IPS-NIHi7 (cell line): ENCODE results near the gene FGF2.
"Not testable (repeated sequence)": the region's sequence is repeated elsewhere in the genome, so short reads cannot be mapped to it uniquely, and the experiment has no call there.

Experiments
- DNase-seq: peaks from one replicate; pipeline ENCODE4 v3.0.0; 2012; ENCODE audit warnings: mixed read lengths; ENCODE audit errors: extremely low spot score

FGF2 gene

DNA sequence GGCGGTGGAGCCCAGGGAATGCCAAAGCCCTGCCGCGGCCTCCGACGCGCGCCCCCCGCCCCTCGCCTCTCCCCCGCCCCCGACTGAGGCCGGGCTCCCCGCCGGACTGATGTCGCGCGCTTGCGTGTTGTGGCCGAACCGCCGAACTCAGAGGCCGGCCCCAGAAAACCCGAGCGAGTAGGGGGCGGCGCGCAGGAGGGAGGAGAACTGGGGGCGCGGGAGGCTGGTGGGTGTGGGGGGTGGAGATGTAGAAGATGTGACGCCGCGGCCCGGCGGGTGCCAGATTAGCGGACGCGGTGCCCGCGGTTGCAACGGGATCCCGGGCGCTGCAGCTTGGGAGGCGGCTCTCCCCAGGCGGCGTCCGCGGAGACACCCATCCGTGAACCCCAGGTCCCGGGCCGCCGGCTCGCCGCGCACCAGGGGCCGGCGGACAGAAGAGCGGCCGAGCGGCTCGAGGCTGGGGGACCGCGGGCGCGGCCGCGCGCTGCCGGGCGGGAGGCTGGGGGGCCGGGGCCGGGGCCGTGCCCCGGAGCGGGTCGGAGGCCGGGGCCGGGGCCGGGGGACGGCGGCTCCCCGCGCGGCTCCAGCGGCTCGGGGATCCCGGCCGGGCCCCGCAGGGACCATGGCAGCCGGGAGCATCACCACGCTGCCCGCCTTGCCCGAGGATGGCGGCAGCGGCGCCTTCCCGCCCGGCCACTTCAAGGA lies at the start of gene FGF2:
FGF2 (plus strand) TSS at position 279 of the 705 bp plus-strand sequence; CDS start at position 623, 344 bp downstream.
- DNase-seq = peak; percentile 73

DNA sequence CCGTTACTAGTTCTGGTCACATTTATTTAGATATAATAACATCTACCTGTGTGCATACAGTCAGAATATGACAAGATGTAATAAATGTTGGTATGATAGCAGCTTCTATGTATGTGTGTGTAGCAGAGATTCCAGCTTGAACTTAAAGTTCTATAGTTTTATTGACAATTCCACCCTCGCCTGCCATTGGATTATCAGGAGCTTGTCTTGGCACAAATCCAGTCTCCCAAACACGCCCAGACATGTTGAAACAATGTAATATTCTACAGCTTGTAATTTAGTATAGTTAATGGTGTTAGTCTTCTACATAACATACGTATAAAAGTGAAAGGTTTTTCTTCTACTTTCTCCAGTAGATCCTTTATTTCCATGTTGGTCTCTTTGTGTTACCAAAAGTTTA lies 49.7 kb upstream of the FGF2 start:
- DNase-seq = no peak

DNA sequence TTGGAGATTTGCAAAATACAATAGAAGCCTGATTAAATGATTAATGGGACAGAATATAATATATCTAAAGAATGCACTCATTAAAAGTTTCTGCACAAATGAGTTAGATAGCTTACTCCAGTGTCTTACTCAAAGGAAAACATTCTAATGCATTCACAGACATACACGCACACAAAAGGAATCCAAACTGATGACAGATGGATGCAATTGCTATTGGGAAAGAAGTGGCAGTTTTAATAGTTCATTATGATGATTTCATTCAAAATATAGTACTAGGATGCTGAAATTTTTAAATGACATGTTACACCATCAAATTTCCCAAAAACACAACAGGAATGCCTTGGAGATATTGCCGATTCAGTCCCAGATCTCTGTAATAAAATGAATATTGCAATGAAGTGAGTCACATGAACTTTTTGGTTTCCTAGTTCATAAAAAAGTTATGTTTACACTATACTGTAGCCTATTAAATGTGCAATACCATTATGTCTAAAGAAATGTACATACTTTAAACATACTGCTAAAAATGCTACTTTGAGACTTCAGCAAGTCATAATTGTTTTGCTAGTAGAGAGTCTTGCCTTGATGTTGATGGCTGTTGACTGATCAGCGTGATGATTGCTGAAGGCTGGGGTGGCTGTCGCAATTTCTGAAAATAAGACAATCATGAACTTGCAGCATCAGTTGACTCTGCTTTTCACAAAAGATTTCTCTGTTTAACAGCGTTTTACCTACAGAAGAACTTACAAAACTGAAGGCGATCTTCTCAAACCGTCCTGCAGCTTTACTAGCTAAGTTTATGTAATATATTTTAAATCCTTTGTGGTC lies 48.6 kb upstream of the FGF2 start:
- DNase-seq = no peak

DNA sequence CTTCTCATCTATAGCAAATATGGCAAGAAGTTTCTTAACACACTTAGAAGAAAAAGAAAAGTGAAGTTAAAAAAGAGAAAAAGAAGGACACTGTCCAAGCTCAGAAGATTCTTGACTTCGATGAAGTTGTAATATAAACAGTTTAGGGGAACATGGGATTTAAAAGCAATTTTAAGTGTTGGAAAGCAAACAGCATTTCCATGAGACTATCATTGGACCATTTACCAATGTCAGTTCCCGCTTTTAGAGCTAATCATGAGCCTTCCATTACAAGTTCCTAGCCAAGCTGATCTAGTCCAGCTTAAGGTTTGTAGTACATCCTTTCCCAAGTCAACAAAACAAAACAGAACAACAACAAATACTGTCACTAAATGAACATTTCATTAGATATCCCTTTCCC lies 45.1 kb upstream of the FGF2 start:
- no peak for DNase-seq

DNA sequence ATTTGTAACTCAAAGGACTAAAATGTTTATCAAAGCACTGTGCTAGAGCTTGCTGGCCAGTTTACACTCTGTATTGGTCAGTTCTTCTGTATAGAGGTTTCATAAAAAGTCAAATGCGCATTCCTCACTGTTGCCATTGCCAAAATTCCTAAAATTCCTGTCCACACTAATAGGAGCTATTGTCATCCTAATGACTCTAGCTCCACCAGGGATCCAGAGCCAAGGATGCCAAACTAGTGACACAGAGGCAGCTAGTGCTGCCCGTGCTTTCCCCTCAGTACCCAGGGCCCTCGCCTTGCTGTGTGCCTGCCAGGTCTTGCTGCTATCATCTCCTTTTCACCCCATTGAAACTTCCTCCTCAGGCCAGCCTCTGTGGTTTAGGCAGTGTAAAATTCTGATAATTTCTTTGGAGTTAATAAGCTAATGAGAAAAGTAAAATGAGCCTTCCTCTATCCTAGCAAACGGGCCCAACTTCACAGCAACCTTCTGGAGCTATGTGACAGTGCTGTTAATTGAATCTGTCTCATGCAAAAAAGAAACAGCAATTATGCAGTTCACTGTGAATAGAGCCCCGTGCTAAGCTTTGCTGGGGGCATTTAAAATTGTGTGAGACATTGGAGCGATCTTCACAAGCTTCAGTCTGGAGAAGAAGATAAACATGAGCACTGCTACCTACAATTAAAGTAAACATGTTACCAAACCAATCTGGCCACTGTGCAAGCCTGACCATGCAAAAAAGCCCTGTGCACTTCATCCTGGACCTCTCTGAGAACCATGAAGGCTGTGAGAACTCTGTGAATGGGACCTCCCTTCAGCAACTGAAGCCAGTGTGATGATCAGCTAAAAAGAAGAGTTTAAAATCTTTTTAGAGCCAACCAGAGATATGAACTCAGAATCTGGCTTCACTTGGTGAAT lies 43.1 kb upstream of the FGF2 start:
- peak; percentile 86 for DNase-seq

DNA sequence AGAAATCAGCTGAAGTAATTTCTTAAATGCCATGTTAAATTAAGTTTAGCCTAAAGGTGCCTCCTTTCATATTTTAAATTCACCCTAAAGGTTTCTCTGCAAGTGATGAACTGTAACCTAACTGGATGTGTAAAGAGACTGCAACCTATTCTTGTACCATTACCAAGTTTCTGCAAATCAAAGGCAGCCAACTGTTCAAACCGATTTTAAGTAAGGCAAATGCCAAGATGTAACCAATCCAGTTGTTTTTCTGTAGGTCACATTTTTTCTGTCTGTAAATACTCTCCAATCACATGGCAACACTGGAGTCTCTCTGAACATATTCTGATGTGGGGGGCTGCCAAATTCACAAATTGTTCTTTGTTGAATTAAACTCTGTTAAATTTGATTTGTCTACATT lies 42.4 kb upstream of the FGF2 start:
- DNase-seq = no peak

DNA sequence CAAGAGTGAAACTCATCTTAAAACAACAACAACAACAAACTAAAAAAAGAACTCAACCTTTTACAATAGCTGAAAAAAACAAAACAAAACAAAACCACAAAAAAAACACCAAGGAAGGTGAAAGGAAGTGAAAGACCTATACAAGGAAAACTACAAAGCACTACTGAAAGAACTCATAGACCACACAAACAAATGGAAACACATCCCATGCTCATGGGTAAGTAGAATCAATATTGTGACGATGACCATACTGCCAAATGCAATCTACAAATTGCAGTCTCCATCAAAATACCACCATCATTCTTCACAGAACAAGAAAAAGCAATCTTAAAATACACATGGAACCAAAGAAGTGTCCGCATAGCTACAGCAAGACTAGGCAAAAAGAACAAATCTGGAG lies 41.5 kb upstream of the FGF2 start:
- no peak for DNase-seq

DNA sequence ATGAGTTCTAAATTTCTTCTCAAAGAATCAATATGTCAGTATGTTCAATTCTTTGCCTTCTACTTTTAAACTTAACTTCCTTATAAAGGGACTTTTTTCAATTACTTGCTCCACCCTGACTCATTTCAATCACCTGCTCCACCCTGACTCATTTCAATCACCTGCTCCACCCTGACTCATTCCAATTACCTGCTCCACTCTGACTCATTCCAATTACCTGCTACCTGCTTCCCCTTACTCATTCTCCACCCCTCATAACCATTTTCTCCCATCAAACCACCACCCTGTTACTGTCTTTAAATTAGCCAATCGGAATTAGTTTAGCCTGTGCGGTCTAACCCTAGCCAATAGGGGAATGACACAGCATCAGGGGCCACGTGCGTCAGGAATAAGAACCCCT lies 40.3 kb upstream of the FGF2 start:
- DNase-seq = not testable (repeated sequence)

DNA sequence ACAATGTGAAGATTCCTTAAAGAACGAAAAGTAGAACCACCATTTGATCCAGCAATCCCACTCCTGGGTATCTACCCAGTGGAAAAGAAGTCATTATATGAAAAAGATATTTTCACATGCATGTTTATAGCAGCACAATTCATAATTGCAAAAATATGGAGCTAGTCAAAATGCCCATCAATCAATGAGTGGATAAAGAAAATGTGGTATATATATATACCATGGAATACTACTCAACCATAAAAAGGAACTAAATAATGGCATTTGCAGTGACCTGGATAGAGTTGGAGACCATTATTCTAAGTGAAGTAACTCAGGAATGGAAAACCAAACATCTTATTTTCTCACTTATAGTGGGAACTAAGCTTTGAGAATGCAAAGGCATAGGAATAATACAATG lies 39.7 kb upstream of the FGF2 start:
- not testable (repeated sequence) for DNase-seq

DNA sequence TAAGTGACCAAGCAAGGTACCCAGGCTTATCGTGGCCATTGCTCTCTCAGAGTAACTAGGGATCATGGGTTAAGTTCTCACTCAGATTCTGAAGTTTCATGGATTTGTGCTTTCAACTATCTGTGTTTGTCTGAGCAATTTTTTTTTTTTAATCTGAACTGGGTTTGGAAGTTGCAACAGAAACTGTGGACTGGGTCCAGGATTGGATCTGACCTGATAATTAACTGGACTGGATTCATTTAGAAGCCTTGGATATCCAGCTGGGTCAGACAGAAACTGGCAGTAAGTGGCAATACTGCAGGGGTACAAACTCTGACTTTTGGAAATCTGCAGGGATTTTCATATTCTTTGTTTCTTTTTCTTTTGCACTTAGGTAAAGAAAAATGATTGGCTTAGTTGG lies 38.7 kb upstream of the FGF2 start:
- no peak for DNase-seq

DNA sequence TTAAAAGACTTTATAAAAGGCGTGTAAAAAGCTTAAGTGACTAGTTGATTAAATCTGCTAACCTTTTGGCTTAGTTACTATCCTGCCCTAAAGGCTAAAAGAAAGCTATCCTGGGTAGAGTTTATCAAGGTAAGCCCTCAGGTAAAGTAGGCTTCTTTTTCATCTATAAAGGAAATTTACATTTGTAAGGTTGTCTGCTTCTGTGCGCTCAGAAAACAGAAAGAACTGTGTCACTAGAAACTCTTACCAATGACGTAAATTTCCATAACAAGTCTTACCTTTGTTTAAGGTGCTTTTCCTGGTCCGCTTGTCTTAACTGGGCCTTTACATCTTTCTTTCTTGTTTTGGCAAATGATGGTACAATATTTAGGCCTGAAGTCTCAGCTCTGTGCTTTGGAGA lies 37.7 kb upstream of the FGF2 start:
- DNase-seq = no peak

DNA sequence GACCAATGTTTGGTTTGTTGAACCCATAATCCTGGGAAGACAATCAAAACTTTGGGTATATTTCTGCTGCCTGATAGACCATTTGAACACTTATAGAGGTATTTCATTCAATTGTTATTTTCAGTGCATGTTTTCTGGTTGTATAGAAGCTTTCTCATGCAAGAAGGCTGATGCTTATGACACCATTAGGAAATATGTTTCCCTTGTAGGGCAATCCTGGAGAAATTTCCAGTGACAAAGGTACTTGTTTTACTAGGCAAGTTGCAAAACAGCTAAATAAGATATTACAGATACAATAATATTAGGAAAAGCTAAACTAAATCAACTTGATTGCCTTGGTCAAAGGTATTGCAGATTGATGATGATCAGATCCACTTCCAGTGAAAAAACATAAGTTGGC lies 32.8 kb upstream of the FGF2 start:
- no peak for DNase-seq

DNA sequence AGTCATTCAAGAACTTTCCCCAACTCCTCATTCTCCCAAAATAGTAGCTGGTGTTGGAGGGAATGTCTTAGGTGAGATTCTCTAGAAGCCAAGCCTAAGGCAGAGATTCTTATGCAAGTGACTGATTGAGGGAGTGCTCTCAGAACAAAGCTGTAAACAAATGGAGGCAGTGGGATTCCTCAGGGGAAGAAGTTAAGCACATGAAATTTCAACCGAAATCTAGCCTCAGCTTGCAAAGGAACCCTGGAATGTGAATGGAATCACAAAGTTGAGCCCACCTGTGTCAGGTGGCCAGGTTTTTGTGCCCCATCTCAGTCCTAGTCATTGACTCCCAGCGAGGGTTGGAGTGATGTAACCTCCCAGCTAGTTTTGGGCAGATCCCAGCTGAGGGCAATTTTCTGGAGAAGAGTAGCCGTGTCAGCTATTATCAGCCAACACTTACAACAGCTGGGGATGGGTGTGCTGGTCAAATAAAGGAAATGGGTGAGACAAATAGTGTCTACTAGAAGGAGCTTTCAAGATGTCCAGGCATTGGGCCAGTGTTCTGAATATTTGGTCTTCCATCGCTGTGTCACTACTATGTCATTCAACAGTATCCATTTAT lies 29.7 kb upstream of the FGF2 start:
- DNase-seq = peak; percentile 46

DNA sequence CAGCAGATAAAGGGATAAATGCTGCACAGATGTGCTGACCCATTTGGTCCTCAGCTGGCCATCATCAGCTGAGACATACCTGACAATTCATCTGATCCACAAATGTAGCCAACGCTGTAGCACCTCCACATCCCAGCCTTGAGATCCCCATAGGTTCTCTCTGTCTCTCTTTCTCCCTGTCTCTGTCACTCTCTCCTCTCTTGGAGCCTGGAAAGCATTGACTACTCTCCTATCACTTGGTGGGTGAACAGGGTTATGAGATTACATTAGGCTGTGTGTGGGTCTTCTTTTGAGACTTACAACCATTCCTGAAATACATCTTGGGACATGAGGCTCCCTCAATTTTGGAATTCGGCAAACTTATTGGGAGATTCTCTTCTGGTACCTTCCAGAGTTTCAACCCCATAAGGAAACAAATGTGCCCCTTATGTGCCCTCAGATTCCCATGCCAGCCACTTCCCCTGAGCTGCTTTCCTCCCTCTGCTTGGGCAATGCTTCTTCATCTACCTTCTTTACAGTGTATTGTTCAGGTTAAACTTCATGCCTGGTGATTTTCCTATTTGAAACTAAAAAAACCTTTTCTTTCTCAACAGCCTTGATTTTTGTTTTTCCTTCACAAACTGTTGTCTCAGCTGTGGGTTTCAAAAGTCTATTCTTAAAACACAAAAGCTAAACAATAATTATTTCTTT lies 29.1 kb upstream of the FGF2 start:
- DNase-seq = no peak

DNA sequence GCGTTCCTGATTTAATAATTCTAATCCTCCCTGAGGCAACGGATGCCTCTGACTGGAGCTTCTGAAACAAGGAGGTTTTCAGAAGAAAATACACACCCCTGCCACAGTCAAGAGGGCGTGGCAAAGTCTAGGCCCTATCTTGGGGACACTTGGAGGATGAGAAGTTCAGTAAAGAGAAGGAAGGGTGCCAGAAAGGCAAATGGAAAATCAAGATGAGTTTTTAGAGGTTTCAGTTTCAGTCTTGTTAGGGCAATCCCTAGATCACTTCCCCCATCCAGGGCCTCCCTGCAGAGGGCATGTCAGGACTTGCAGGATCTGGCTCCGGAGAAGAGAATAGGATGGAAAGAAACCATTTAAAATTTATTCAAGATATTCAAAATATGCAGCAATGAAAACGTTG lies 28.5 kb upstream of the FGF2 start:
- DNase-seq = peak; percentile 42

DNA sequence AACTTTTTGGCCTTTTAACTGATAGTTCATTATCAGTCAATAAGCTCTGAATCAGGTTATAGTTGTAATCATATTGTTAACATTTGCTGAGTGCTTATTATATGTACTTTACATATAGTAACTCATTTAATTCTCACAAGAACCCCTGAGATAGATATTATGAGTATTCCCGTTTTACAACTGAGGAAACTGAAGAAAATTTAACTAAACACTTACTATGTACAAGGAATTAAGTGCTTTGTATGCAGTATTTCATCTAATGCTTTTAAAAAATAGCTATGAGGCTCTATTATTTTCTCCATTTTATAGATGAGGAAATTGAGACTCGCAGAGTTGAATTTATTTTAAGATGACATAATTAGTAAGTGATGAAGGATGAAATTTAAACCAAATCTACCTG lies 27.7 kb upstream of the FGF2 start:
- no peak for DNase-seq

DNA sequence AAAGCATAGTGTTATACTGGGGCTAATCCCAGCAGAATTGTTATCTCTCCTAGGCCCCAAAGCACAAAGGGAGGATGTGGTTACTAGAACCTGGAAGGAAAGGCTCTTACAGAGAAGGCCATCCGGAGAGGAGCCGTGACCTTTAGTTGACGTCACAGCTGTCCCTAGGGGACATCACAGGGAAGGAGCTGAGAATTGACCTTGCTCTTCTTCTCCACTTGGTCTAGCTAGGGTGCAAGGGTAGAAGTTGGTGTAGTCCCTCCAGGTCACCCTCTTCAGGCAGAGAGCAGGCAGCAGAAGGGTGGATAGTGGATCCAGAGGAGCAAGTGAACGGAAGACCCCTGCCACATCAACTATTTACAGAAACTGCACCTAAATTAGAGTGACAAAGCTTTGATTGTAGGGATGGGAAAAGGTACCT lies 22.8 kb upstream of the FGF2 start:
- DNase-seq = peak; percentile 13

DNA sequence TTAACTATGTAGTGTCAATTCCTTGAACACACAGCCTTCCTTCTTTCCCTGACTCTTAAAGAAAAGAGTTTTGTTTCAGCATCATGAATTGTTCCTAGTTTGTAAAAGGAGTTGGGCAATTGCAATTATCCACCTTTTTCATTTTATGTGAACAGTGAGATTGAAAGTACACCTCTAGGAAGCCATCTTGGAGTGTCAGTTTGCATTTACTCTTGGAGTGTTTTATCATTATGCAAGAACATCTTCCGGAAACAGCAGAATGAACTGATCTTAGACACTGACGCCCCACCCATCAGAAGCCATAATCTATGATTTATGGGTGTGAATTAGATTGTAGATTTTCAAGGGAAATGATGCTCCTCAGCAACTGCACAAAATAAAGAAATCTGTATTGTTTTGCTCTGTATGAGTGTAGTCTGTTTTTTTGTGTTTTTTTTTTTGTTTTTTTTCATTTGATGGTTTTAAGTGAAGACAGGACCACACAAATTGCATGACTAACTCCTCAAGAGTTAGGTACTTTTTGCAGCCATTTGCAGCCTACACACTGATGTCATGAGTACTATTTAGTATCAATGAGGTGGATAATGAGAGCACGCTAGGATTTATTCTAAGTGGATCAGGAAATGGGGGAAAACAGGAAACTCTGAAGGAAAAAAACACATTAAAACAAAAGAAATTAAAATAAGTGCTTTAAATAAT lies 19.5 kb upstream of the FGF2 start:
- no peak for DNase-seq

DNA sequence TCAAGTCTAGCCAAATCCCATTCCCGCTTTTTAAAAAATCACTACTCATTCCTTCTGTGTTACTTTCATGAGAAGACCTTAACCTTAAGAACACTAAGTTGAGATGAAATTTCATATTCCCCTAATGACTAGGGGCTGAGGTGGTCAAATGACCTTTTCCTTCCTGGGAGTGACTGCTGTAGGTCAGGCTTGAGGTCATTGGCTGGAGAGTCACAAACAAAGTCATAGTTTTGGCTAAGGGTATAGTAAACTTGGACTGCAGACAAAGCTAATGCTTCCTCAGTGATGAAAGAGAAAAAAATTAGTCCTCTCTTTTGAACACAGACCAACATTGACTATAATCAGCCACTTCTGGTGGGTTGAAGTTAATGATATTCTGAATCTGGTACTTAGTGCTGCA lies 16.0 kb upstream of the FGF2 start:
- no peak for DNase-seq

DNA sequence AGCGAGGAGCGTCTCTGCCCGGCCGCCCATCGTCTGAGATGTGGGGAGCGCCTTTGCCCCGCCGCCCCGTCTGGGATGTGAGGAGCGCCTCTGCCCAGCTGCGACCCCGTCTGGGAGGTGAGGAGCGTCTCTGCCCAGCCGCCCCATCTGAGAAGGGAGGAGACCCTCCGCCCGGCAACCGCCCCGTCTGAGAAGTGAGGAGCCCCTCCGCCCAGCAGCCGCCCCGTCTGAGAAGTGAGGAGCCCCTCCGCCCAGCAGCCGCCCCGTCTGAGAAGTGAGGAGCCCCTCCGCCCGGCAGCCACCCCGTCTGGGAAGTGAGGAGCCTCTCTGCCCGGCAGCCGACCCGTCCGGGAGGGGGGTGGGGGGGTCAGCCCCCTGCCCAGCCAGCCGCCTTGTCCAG lies 14.8 kb upstream of the FGF2 start:
- DNase-seq = not testable (repeated sequence)

DNA sequence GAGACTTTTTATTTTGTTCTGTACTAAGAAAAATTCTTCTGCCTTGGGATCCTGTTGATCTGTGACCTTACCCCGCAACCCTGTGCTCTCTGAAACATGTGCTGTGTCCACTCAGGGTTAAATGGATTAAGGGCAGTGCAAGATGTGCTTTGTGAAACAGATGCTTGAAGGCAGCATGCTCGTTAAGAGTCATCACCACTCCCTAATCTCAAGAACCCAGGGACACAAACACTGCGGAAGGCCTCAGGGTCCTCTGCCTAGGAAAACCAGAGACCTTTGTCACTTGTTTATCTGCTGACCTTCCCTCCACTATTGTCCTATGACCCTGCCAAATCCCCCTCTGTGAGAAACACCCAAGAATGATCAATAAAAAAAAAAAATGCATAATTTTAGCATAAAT lies 13.8 kb upstream of the FGF2 start:
- not testable (repeated sequence) for DNase-seq
